Activated CD4-positive, alpha-beta memory T cell treated with anti-CD3 and anti-CD28 coated beads for 36 hours (primary cell): Measurements from ENCODE around the gene MAN2B1. TPM values are rescaled to one million over a fixed set of nuclear protein-coding genes. Genes with fewer than 3 reads are reported as not detected.
"Not testable (repeated sequence)": the region's sequence is repeated elsewhere in the genome, so short reads cannot be mapped to it uniquely, and the experiment has no call there.

Source experiments
- CTCF ChIA-PET: fragments of 350-600 bp; sonication (Branson Sonifier 250); formaldehyde crosslinking; loops from one replicate; lab custom pipeline; 2021; ENCODE audit warnings: antibody characterized with exemption, inconsistent platforms; lab: Charles Lee
- POLR2A ChIA-PET: fragments of 350-600 bp; sonication (Branson Sonifier 250); formaldehyde crosslinking; loops from one replicate; lab custom pipeline; 2021; ENCODE audit warnings: antibody characterized with exemption; lab: Charles Lee
- DNase-seq: peaks from one replicate; pipeline ENCODE4 v3.0.0-alpha.2; 2020
- H3K27ac Mint-ChIP-seq: one replicate; pipeline ENCODE4 v1.8.0; 2021; ENCODE audit warnings: mixed read lengths
- H3K27me3 Mint-ChIP-seq: one replicate; pipeline ENCODE4 v1.8.0; 2021; ENCODE audit warnings: mixed read lengths
- H3K36me3 Mint-ChIP-seq: one replicate; pipeline ENCODE4 v1.8.0; 2021; ENCODE audit warnings: mixed read lengths
- H3K4me1 Mint-ChIP-seq: one replicate; pipeline ENCODE4 v1.8.0; 2021; ENCODE audit warnings: low read depth, mixed read lengths
- H3K4me3 Mint-ChIP-seq: one replicate; pipeline ENCODE4 v1.8.0; 2021; ENCODE audit warnings: mild to moderate bottlenecking, mixed read lengths
- H3K9me3 Mint-ChIP-seq: one replicate; pipeline ENCODE4 v1.8.0; 2021; ENCODE audit warnings: mixed read lengths
- intact Hi-C: fragments of 100-400 bp; cut with micrococcal nuclease; formaldehyde crosslinking; loops from one replicate; pipeline ENCODE4 v1.15.1; 2023
- total RNA-seq, 2 experiments: library from RNA; stranded (reverse); gene quantifications; one replicate each; pipeline ENCODE4 v1.2.3, GENCODE V29; 2021

Gene MAN2B1
- total RNA-seq, 2 experiments from 2014 or later, result 123 to 127 TPM

DNA sequence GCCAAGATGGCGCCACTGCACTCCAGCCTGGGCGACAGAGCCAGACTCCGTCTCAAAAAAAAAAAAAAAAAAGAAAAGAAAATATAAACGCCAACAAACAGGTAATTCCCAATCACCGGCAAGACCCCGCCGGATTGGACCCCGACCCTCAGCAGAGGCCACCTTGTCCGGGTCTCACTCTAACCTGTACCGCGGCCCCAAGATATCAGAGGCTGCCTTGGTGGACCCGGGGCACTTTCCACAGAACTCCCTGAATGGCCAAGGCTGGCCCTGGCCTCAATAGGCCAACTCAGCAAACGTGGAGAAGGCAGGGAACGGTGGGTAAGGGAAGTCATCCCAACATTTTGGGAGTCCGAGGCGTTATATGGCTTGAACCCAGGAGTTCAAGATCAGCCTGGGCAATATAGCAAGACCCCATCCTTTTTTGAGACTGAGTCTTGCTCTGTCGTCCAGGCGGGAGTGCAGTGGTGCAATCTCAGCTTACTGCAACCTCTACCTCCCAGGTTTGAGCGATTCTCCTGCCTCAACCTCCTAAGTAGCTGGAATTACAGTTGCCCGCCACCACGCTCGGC lies 27.8 kb downstream of the MAN2B1 start:
- DNase-seq, result no peak
- ChIA-PET POLR2A (no interaction called here), CTCF (interaction anchor here (1.6 to 2.2 kb wide), 3 partner anchors 35 to 209 kb away, joined by 4 to 18 read pairs (median 9); no protein-coding TSS in a partner anchor)
- Mint-ChIP-seq H3K27ac (no peak overlapping the region), H3K27me3 (no peaks in the 10 kb centered on the region), H3K4me3 (no peak overlapping the region), H3K36me3 (peaks cover 4% of the 10 kb centered on the region), H3K9me3 (no peaks in the 10 kb centered on the region), H3K4me1 (peaks cover 18% of the 10 kb centered on the region)
- intact Hi-C loops, result no loop called here

- Mint-ChIP-seq H3K9me3 (no peaks in the 10 kb centered on the region), H3K4me1 (peaks cover 18% of the 10 kb centered on the region), H3K4me3 (no peak overlapping the region), H3K36me3 (peaks cover 5% of the 10 kb centered on the region), H3K27me3 (no peaks in the 10 kb centered on the region), H3K27ac (no peak overlapping the region)
- ChIA-PET POLR2A (interaction anchor here (1.2 kb wide), 1 partner anchor 25 kb away, joined by 3 read pairs; no protein-coding TSS in a partner anchor), CTCF (no interaction called here)
- intact Hi-C loops, result no loop called here
- DNase-seq, result no peak
Observed at GRCh38 chr19:12636631-12637030, 29.9 kb downstream of the MAN2B1 start.

DNA sequence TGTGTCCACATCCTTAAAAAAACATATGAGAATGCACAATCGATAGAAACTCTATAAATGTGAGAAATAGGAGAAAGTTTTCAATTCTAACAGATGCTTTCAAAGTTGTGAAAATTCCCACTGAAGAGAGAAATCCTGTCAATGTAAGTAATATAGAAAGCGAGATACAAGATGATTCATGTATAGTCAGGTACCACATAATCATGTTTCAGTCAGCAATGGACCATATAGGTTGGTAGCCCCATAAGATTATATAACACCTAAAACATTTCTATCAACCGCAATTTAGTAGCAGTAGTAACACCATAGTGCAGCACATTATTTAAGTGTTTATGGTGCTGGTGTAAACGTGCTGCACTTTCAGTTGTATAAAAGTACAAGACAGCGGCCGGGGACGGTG lies 37.3 kb downstream of the MAN2B1 start:
- DNase-seq, result no peak
- H3K27me3 Mint-ChIP-seq, result no peaks in the 10 kb centered on the region

DNA sequence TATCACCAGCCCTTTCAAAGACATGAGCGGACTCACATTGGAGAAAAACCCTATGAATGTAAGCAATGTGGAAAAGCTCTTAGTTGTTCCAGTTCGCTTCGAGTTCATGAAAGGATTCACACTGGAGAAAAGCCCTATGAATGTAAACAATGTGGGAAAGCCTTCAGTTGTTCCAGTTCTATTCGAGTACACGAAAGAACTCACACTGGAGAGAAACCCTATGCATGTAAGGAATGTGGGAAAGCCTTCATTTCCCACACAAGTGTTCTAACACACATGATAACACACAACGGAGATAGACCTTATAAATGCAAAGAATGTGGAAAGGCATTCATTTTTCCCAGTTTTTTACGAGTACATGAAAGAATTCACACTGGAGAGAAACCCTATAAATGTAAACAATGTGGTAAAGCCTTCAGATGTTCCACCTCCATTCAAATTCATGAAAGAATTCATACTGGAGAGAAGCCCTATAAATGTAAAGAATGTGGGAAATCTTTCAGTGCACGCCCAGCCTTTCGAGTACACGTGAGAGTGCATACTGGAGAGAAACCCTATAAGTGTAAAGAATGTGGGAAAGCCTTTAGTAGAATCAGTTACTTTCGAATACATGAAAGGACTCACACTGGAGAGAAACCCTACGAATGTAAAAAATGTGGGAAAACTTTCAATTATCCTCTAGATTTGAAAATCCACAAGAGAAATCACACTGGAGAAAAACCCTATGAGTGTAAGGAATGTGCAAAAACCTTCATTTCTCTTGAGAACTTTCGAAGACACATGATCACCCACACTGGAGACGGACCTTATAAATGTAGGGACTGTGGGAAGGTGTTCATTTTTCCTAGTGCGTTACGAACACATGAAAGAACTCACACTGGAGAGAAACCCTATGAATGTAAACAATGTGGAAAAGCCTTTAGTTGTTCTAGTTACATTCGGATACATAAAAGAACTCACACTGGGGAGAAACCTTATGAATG lies 38.2 kb downstream of the MAN2B1 start:
- ChIA-PET CTCF (interaction anchor here (1.0 kb wide), 2 partner anchors 12 to 43 kb away, joined by 3 to 5 read pairs; no protein-coding TSS in a partner anchor), POLR2A (no interaction called here)
- Mint-ChIP-seq H3K27ac (no peak overlapping the region), H3K4me1 (peaks cover 10% of the 10 kb centered on the region), H3K9me3 (peaks cover 25% of the 10 kb centered on the region), H3K4me3 (no peak overlapping the region), H3K36me3 (peaks cover 43% of the 10 kb centered on the region), H3K27me3 (no peaks in the 10 kb centered on the region)
- no peak for DNase-seq
- intact Hi-C loops, result no loop called here

More for the DNA sequence above, 37.3 kb downstream of the MAN2B1 start:
- Mint-ChIP-seq H3K4me3 (no peak overlapping the region), H3K36me3 (peaks cover 42% of the 10 kb centered on the region), H3K9me3 (peaks cover 25% of the 10 kb centered on the region), H3K4me1 (peaks cover 10% of the 10 kb centered on the region), H3K27ac (no peak overlapping the region)
- ChIA-PET POLR2A (no interaction called here), CTCF (no interaction called here)
- intact Hi-C loops, result no loop called here

GRCh38 chr19:12626958-12627357 lies 39.6 kb downstream of the MAN2B1 start:
- H3K36me3 Mint-ChIP-seq, result peaks cover 40% of the 10 kb centered on the region
- ChIA-PET CTCF (no interaction called here), POLR2A (interaction anchor here (0.6 kb wide), 1 partner anchor 638 kb away, joined by 5 read pairs; no protein-coding TSS in a partner anchor)
- H3K27me3 Mint-ChIP-seq, result no peaks in the 10 kb centered on the region
- no peak for DNase-seq
- peaks cover 25% of the 10 kb centered on the region for H3K9me3 Mint-ChIP-seq
- H3K4me1 Mint-ChIP-seq, result peaks cover 10% of the 10 kb centered on the region
- no peak overlapping the region for H3K27ac Mint-ChIP-seq
- no peak overlapping the region for H3K4me3 Mint-ChIP-seq
- intact Hi-C loops, result no loop called here

GRCh38 chr19:12623361-12624031 lies 43.0 kb downstream of the MAN2B1 start:
- POLR2A ChIA-PET, result no interaction called here
- H3K9me3 Mint-ChIP-seq, result peaks cover 17% of the 10 kb centered on the region
- DNase-seq, result no peak
- H3K4me1 Mint-ChIP-seq, result peaks cover 5% of the 10 kb centered on the region
- no peak overlapping the region for H3K4me3 Mint-ChIP-seq
- H3K27me3 Mint-ChIP-seq, result no peaks in the 10 kb centered on the region
- CTCF ChIA-PET, result interaction anchor here (1.0 to 1.6 kb wide), 2 partner anchors 17 to 53 kb away, joined by 3 to 10 read pairs; no protein-coding TSS in a partner anchor
- intact Hi-C loops, result no loop called here
- no peak overlapping the region for H3K27ac Mint-ChIP-seq
- peaks cover 24% of the 10 kb centered on the region for H3K36me3 Mint-ChIP-seq

DNA sequence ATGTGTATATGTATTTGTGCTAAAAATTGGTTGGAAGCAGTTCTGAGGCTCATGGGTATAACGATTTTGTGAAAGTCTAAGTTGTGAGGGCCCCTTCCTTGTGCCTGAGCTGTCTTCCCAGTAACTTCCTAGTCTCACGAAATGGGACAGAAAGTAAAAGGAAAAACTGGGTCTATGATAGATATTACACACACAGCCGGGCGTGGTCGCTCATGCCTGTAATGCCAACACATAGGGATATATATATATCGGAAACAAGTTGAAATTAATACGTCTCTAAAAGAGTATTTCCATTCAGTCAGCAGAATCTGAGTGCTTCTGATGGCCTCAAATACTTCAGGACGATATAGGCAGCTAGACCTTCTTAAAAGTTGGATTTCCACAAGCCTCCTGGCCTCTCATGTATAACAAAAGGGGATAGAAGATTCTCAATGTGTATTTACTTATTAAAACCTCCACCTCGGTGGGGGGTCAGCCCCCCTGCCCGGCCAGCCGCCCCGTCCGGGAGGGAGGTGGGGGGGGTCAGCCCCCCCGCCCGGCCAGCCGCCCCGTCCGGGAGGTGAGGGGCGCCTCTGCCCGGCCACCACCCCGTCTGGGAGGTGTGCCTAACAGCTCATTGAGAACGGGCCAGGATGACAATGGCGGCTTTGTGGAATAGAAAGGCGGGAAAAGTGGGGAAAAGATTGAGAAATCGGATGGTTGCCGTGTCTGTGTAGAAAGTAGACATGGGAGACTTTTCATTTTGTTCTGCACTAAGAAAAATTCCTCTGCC lies 45.1 kb downstream of the MAN2B1 start:
- intact Hi-C loops, H3K9me3 Mint-ChIP-seq, H3K27ac Mint-ChIP-seq, H3K36me3 Mint-ChIP-seq, DNase-seq, H3K4me3 Mint-ChIP-seq, H3K4me1 Mint-ChIP-seq, CTCF ChIA-PET, H3K27me3 Mint-ChIP-seq: not testable (repeated sequence)
- POLR2A ChIA-PET, result interaction anchor here (0.6 kb wide), 1 partner anchor 462 kb away, joined by 3 read pairs; no protein-coding TSS in a partner anchor

DNA sequence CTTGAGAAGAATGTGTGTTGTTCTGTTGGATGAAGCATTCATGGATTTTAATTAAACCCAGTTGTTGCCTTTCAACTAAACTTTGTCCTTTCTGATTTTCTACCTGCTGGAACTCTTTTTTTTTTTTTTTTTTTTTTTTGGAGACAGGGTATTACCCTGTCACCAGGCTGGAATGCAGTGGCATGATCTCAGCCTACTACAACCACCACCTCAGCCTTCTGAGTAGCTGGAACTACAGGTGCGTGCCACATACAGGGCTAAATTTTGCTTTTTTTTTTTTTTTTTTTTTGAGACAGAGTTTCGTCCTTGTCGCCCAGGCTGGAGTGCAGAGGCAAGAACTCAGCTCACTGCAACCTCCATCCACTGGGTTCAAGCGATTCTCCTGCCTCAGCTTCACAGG lies 48.9 kb downstream of the MAN2B1 start:
- intact Hi-C loops, result no loop called here
- ChIA-PET CTCF (no interaction called here), POLR2A (interaction anchor here (0.6 kb wide), 1 partner anchor 62 kb away, joined by 3 read pairs; no protein-coding TSS in a partner anchor)
- Mint-ChIP-seq H3K27me3 (no peaks in the 10 kb centered on the region), H3K27ac (no peak overlapping the region), H3K36me3 (peaks cover 17% of the 10 kb centered on the region), H3K4me1 (peaks cover 33% of the 10 kb centered on the region), H3K4me3 (no peak overlapping the region), H3K9me3 (no peaks in the 10 kb centered on the region)
- DNase-seq, result no peak

DNA sequence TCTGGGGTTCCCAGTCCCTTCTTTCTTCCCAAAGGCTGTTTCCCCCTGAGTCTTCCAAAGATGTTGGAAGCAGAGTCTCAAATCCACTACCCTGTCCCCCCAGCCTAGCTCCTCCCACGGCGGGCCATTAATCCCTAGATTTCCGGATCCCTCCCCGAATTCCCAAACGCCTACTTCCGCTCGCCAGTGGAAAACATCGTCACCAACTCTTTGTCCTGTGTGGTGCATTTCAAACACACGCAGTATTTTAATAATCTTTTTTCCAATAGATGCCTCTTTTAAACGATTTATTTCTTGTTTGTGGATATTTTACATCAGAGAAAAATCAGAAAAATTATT lies 55.2 kb downstream of the MAN2B1 start:
- intact Hi-C loops, result loop anchor here (5.0 kb wide), 4 partner anchors 59 to 326 kb away; partner anchors contain the start of genes CALR, JUNB and ZNF564
- Mint-ChIP-seq H3K27me3 (no peaks in the 10 kb centered on the region), H3K4me1 (peaks cover 31% of the 10 kb centered on the region), H3K4me3 (peak overlapping the region; percentile 100), H3K9me3 (no peaks in the 10 kb centered on the region), H3K36me3 (peaks cover 20% of the 10 kb centered on the region), H3K27ac (peak overlapping the region; percentile 99)
- DNase-seq, result no peak
- CTCF ChIA-PET, result interaction anchor here (0.9 to 1.5 kb wide), 3 partner anchors 28 to 65 kb away, joined by 3 to 9 read pairs (median 4); no protein-coding TSS in a partner anchor
- POLR2A ChIA-PET, result interaction anchor here (0.6 to 1.3 kb wide), 5 partner anchors 19 to 112 kb away, joined by 3 read pairs; partner anchors contain the start of genes MAN2B1 and WDR83

DNA sequence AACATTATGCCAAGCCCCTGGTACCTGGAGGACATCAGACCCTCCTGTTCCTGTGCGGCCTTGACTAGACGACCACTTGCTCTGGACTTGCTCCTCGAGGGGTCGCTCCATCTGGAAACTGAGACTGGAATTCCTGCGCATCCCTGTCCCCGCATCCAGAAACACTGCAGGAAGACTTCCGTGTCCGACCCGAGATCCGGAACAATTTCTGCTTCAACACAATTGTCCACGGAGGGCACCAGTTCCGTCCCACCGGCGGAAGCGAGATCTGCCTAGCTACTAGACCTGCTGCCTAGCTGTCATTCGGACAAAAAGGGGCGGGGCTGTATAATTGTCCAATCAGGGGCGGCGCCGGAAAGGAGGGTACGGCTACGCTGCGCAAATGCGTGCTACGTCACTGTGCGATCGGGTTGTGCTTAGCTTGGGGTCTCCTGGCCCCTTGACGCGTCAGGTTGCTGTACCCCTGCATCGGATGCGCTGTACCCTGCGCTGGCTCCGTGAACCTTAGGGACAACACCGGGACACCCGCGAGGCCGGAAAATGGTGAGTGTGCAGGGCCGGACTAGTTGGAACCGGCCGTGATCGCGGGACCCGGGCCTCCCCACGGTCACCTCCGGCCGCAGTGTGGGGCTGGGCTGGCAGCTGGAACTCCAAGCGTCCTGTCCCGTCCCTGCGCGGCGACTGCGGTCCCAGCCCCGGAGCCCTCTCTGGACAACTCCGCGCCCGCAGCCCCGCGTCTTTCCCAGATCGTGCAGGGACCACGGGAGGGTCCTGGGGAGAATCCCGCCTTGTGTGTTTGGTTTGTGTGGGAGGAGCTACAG lies 55.8 kb downstream of the MAN2B1 start, which contains the start of the genes ZNF490 and ZNF791:
Gene ZNF490 (minus strand): TSS at position 274 of the 821 bp plus-strand sequence. CDS start 133 bp downstream, at position 141.
Gene ZNF791 (plus strand): TSS at position 381 of the 821 bp plus-strand sequence. CDS start 160 bp downstream, at position 541.
- Mint-ChIP-seq H3K27ac (peak within 1 kb of the TSS; percentile 99), H3K4me3 (peak within 1 kb of the TSS; percentile 100), H3K4me1 (peaks cover 26% of the 10 kb centered on the region), H3K36me3 (peaks cover 16% of the 10 kb centered on the region), H3K9me3 (no peaks in the 10 kb centered on the region), H3K27me3 (no peaks in the 10 kb centered on the region)
- DNase-seq, result peak; percentile 98
- ChIA-PET POLR2A (interaction anchor here (0.6 to 1.3 kb wide), 6 partner anchors 19 to 115 kb away, joined by 3 read pairs; partner anchors contain the start of genes MAN2B1 and WDR83), CTCF (interaction anchor here (0.5 to 1.5 kb wide), 4 partner anchors 29 to 367 kb away, joined by 3 to 9 read pairs (median 4); no protein-coding TSS in a partner anchor)
- intact Hi-C loops, result loop anchor here (1.0 to 5.0 kb wide), 6 partner anchors 58 to 327 kb away; partner anchors contain the start of genes CALR, DHPS, JUNB and ZNF564
